ENCODE results near the gene CD109.
"Not testable (repeated sequence)": the region's sequence is repeated elsewhere in the genome, so short reads cannot be mapped to it uniquely, and the experiment has no call there.

The CD109 gene

DNA sequence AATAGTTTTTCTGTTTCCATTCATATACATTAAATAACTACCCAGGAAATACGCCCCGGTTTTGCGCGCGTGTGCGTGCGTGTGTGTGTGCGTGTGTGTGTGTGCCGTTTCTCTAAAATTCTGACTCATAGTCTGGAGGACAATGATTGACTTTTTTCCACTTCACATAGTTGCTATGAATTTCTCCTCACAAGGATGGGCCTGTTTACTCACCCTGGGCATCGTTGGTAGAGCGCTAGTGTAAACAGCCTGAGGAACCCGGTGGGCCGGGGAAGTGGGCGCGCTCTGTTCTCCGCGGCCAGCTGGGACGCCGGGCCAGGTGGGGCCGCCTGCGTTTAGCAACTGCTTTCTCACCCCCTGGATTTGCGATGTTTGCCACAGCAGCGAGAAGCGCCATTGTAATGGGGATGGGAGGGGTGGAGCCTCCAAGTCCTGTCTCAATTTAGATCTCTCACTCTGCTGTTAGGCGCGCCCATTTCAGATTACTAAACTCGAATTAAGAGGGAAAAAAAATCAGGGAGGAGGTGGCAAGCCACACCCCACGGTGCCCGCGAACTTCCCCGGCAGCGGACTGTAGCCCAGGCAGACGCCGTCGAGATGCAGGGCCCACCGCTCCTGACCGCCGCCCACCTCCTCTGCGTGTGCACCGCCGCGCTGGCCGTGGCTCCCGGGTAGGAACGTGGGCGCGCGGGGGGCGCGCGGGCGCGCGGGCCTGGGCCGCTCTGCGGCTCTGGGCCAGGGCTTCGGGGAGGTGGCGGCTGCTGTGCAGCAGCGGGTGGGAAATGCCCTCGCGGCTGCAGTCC is at the start of gene CD109:
Gene CD109 (plus strand): TSS at position 585 of the 803 bp plus-strand sequence. CDS start 13 bp downstream, at position 598.
- intact Hi-C loops (cut with DNase I), result no loop called here
- DNase-seq, result peak in 9 of 10 donors; percentile 10 to 90 (median 32)

DNA sequence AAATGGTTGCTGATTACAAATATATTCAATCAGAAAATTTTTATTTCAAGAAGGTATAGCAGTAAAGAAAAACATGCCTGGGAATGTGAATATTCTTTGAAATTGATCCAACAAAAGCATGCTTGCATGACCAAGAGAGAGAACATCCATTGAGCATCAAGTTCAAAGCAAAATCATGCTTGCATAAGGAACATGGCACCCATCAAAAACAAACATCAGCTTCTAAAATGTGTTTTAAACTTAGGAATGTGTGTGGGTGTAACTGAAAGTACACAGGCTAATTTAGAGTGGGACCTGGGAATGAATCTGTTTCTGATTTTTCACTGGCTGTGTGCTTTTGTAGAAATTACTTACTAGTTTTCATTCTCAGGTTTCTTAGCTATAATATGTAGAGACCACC is 47.8 kb upstream of the CD109 start:
- DNase-seq, result no peak
- intact Hi-C loops (cut with DNase I), result no loop called here

DNA sequence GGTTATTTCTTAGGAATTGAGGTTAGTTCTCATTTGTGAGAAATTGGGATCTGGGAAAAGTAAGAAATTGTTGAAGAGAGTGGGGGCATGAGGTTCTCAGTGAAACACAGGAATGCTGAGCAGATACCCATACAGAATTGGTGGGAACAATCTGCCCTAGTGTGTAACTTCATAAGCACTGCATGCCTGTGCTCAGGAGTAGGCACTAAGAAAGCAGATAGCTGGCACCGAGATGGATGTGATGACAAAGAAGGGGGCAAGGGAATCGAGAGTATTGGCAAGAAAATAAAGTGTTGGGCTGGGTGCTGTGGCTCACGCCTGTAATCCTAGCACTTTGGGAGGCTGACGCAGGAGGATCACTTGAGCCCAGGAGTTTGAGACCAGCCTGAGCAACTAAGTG is 46.2 kb upstream of the CD109 start:
- no peak for DNase-seq
- intact Hi-C loops (cut with DNase I), result no loop called here

DNA sequence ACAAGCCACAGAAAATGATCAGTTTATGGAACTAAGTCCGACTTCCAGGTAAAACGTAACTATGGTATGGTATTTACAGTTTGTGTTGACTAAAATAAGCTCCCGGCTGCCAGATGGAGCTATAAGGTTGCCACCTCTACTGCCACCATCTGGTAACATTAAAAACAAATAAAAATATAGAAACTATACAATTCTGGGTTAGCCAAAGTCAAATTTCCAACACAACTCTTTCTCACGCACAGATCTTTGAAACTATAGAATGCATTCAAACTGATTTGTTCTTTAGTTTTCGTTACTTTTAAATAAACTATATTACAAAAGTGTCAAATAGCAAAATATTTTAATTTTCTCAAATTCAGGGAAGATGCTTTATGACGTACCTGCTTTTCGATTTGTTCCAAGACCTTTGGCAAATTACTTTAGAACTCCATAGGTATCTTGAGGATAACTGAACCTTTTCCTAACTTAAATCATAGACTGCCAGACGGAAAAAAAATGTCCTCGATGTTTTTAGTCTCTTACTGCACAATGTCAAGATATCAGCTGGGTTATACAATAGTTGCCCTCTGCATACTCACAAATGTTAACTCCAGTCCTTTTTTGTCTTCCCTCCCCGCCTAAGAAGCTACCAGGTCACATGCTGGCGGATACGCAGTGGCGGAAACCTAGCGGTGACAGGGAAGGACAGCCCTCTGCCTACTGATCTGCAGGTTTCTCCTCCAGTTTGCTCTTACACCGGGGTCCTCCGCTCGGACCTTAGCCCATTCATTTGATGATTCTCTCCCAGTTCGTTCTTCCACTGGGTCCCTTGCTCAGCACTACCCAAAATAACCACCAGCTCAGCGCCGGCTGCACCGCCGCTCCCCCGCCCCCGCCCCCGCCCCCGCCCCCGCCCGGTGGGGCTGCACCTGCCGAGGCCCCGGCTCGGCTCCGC is 43.1 kb upstream of the CD109 start:
- intact Hi-C loops (cut with DNase I), result no loop called here
- peak in 9 of 10 donors; percentile 51 to 96 (median 68) for DNase-seq

DNA sequence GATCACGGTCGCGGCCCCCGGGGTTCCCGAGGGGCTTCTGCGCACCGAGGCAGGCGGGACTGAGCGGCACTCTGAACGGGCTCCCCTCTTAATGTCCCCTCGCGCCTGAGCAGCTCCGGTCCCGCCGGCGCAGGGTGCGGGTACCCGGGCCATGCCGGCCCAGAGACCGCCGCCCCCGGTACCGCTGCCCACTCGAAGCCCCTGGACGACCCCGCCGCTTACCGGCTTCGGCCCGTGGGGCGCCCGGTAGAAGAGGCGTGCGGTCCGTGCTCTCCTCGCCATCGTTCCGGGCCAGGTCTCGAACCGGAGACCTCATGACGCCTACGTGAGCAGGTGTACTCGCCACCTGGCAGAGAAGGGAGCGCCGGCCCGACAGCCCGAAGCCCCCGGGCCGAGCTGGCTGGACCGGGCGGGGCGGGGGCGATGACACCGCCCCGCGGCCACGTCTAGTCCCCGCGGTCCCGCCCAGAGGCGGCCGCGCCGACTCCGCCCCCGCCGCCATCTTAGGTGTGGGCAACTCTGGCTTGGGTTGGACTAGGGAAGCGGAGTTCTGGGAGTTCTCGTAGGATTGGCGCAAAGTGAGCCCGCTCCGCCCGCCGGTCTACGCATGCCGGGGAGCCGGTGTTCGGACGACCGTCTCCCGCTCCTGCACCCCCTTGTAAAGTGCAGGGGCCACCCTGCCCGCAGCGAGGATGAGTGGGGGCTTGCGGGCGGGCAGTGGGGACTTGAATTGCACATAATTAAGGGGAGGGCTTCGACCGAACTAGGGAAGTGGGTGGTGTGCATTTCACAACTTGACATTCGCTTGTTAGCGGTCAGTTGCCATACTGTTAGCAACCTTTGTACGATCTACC is 42.2 kb upstream of the CD109 start, which contains the start of gene SLC17A5:
Gene SLC17A5 (minus strand): TSS at position 422 of the 854 bp plus-strand sequence. CDS start 106 bp downstream, at position 316.
- DNase-seq, result peak; percentile 90 to 98 (median 94)
- intact Hi-C loops (cut with DNase I), result loop anchor here (1.0 kb wide), 1 partner anchor 132 kb away; the partner anchor contains the start of gene EEF1A1

DNA sequence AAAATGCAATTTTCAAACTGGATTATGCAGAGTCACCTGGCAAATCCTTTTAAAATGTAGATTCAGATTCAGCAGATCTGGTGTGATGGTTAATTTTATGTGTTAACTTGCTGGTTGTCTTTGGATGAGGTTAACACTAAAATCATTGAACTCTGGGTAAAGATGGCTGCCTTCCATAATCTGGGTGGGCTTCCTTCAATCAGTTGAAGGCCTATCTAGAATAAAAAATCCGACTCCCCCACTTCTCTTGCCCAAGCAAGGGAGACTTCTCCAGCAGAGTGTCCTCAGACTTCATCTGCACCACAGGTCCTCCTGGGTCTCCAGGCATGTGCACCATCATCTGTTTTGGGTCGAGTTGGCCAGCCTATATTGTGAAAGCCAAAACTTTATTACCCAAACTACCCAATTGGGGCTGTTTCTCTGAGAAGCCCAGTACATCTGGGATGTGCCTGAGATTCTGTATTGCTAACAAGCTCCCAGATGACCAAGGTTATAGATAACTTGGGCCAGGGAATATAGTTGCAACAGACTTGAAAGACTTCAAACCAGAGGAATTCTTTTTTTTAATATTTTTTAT is 40.6 kb upstream of the CD109 start:
- no peak for DNase-seq

DNA sequence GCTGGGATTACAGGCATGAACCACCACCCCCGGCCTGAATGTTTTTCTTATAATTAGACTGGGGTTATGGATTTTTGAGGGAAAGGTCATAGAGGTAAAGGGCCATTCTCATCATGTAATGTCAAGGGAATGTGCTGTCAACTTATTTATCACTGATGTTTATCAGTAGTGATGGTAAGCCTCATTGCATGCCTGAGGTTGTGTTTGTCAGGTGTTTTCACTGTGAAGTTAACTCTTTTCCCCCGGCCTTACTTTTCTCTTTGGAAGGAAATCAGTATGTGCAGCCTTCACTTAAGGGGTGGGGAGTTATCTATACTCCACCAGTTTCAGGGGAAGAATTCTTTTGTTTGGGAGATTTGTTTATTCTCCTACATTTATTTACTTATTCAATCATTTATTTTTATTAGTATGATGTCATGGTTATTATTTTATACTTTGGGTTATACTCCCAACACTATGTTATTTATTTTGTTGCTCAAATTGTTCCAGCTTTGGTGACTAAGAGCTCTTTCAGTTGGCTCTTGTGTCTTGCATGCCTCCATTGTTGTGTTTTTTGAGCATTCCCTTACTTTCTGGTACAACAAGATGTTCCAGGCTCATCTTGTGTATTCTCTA is 39.4 kb upstream of the CD109 start:
- no peak for DNase-seq
- intact Hi-C loops (cut with DNase I), result no loop called here

More for the DNA sequence above, 40.6 kb upstream of the CD109 start:
- intact Hi-C loops (cut with DNase I), result no loop called here

DNA sequence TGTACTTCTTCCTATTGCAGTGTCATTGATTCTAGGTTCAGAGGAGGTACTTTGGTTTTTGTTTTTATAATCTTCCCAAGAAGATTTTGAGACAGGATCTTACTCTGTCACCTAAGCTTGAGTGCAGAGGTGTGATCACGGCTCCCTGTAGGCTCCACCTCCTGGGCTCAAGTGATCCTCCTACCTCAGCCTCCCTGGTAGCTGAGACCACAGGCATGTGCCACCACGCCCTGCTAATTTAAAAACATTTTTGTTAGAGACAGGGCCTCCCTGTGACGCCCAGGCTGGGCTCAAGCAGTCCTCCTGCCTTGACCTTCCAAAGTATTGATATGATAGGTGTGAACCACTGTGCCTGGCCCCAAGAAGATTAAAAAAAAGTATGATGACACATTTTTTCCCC is 38.8 kb upstream of the CD109 start:
- no peak for DNase-seq
- intact Hi-C loops (cut with DNase I), result no loop called here

DNA sequence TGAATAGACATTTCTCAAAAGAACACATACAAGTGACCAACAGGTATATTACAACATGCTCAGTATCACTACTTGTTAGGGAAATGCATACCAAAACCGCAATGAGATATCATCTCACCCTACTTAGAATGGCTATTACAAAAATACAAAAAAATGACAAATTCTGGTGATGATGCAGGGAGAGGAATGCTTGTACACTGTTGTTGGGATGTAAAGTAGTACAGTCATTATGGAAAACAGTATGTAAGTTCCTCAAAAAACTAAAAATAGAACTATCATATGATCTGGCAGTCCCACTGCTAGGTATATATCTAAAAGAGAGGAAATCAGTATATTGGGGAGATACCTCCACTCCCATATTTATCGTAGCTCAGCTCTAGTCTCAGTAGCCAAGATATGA is 31.3 kb upstream of the CD109 start:
- intact Hi-C loops (cut with DNase I), result no loop called here
- DNase-seq, result no peak

DNA sequence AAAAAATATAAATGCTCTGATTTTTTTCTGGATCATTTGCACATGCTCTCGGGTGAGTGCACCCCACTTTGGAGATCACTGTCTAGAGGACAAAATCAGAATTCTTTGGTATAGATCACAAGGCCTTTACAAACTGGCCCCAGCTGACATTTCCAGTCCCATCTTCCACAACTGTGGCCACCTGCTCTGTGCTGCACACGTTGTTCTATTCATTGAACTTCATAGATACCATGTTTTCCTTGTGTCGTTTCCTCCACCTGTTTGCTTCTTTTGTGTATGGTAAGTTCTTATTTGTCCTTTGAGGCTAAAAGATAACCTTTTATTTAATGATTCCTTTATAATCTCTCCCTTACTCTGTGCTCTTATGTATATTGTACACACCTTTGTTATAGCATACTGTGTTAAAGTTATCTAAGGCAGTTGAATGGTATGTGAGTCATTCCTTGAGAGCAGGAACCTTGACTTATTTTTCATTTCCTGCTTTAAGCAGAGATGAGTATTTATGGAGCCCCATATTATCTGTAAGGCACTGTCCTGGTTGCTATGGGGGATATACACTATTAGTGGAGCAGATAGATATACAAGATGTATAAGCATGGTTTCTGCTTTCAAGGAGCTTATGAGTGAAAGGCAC is 30.2 kb upstream of the CD109 start:
- DNase-seq, result no peak
- intact Hi-C loops (cut with DNase I), result no loop called here

DNA sequence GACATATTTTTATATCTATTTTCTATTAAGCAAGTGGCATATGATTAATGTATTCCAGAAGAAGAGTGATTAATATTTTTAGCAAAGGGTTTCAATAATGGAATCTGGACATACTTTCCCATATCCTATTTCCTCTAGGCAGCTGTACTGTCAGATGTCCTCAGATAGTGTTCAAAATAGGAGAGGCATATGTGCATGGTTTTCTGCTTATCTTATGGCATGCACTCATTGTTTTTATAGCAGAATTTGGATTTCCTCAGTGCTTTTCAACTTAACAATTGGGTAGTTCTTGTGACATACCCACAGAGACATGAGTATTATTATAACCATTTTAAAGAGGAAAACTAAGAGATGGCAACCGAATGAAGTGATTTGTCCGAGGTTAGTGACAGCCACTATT is 29.6 kb upstream of the CD109 start:
- intact Hi-C loops (cut with DNase I), result no loop called here
- no peak for DNase-seq

DNA sequence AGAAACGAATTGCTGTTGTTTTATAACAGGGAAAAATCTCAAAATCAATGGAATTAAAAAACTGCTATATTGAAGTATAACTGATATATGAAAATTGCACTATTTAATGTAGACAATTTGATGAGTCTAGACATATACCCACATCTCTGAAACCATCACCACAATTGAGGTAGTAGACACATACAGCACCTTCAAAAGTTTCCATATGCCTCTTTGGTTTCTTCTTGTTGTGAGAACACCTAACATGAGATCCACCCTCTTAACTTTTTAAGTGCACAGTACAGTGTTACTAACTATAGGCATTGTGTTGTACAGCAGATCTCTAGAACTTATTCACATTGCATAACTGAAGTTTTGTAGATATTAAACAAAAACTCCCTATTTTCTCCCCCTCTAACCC is 28.2 kb upstream of the CD109 start:
- no peak for DNase-seq
- intact Hi-C loops (cut with DNase I), result no loop called here

DNA sequence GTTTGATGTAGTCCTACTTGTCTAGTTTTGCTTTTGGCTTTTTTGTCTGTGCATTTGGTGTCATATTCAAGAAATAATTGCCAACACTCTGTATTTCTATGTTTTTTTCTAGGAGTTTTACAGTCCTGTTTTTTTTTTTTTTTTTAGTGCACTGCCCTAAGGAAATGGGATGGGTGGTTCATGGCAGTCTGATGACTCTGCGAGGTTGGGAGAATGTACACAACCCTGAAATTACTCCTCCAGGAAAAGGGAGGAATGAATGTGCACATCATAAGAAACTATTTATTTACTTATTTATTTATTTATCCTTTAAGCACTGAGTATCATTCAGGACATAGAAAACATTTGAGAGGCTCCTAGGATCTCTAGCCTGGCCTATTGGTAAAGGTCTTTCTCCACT is 27.0 kb upstream of the CD109 start:
- no peak for DNase-seq

DNA sequence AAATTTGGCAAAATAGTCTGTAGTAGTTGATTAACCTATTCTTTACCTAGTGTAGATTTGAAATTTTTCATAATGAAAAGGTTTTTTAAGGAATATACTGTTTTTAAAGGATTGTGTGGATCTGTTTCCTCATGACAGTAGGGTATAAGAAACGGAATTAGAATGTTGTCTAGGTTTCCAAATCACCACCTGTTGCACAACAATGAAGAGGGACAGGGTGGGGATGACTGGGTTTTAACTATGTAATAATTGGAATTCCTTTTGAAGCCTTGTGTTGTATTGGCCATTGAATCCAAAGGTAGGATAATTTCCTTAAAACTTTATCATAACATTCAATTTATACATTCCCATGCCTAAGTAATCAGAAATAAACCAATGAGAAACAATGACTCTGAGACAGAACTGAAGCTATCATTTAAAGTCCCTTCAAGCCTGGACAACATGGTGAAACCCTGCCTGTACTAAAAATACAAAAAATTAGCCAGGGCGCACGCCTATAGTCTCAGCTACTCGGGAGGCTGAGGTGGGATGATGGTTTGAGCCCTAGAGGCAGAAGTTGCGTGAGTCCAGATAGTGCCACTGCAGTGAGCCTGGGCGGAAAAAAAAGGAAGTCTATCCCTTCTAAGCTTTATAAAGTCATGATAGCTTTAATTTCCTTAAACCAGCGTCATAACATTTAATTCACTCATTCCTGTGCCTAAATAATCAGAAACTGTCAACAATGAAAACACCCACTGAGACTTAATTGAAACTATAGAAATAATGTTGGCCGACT is 23.9 kb upstream of the CD109 start:
- intact Hi-C loops (cut with DNase I), result no loop called here
- DNase-seq, result no peak

More for the DNA sequence above, 27.0 kb upstream of the CD109 start:
- intact Hi-C loops (cut with DNase I), result no loop called here

DNA sequence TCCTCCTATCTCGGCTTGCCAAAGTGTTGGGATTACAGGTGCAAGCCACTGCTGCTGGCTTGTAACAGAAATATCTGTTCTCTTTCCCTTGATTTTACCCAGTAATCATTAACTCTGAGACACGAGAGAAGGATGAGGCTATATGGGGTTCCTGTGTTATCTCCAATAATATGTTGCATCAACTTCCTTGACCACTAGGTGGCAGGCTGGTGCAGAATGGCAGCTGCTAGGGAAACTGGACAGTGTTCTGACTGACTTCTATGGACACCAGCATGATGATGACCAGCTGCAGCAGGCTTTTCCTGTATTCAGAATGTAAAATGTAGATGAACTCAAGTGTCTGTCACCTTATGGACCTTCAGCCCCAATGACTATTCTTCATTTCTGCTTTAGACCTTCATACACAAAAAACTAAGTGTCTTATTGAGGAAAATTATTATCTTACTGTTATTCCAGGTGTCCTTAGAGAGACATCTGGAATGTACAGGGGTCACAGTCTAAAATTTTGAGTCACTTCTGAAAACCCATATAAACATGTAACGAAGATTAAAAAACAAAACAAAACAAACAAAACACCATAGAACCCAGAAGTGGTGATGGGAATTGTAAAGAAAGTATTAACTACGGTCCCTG is 20.4 kb upstream of the CD109 start:
- DNase-seq, result peak in 8 of 10 donors; percentile 67 to 91 (median 76)
- intact Hi-C loops (cut with DNase I), result loop anchor here (1.0 kb wide), 1 partner anchor 58 kb away; no protein-coding TSS in a partner anchor

DNA sequence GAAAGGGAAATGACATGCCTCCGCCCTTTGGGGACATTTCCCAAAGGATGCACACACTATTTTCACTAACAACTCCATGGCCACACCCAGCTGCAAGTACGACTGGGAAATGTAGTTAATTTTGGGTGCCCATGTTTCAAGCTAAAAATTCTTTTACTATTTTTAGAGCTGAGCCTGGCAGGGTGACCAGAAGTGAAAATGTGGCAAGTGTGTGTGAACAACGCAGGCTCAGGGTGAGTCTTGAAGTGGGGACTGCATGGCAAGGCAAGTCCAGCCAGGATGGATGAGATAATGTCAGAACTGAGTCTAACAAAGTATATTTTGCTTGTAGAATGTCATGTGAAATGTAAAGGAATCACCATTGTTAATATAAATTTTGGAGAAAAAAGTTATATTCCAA is 17.0 kb upstream of the CD109 start:
- intact Hi-C loops (cut with DNase I), result no loop called here

DNA sequence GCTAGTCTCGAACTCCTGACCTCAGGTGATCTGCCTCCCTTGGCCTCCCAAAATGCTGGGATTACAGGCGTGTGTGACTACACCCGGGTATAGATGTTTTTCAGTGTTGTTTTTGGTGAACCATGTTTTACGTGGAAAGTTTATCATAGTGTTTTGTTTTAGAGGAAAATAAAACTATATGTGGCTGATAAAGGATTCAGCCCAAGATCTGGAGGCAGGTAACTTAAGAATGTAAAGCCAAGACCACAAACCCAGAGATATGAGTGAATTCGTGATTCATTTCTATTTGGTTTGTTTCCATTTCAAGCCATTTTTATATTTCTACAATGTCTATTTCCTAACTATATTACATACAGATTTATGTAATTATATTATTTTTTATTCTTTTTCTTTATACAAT is 16.2 kb upstream of the CD109 start:
- DNase-seq; intact Hi-C loops (cut with DNase I): not testable (repeated sequence)

More for the DNA sequence above, 17.0 kb upstream of the CD109 start:
- no peak for DNase-seq
